Right renal pelvis (tissue), 4 donors: ENCODE results near the gene MCF2L. TPM values are rescaled to one million over a fixed set of nuclear protein-coding genes. Genes with fewer than 3 reads are reported as not detected.

Experiments
- DNase-seq, 4 donors: peaks; one replicate each; pipeline ENCODE4 v3.0.0-alpha.2; 2013; ENCODE audit warnings: low read depth in 4 of 4, low spot score in 3 of 4, missing footprints in 1 of 4
- polyA plus RNA-seq, 4 donors: library from polyadenylated mRNA; unstranded; fragments of 120-200 nt; gene quantifications; one replicate each; pipeline ENCODE4 v1.2.1, GENCODE V29; 2013; ENCODE audit not compliant: insufficient read length in 4 of 4

The MCF2L gene
- polyA plus RNA-seq, 4 donors, result 29.4 to 36.8 (median 32.9) TPM

DNA sequence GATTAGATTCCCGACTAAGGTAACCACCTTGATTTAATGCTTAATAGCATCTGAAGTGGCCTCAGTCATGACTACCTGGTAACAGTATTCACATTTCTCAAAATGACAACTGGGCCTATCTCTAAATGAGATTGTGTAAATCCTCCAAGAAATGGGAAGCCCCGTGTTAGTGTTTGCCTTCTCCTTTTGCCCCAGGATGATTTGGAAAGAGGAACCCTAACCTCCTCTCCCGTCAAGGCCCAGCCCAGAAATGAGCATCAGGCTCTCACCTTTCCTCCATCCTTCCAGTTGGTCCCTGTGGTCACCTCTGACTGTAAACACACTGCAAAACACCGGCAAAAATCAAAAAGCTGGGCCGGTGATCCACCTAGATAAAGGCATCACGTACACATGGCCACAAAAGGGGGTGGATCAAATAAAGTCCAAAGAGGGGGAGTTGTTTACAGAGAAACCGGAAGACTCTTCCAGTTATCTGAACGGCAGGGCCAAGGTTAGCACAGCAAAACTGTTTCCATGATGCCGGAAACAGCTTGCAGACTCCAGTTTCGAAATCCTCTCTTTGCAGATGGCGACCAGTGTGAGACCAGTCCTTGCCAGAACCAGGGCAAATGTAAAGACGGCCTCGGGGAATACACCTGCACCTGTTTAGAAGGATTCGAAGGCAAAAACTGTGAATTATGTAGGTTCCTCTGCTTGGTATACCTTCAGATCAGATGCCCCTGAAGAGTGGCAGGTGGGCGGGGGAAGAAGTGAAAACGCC, 170.0 kb downstream of the MCF2L start:
- no peak for DNase-seq

DNA sequence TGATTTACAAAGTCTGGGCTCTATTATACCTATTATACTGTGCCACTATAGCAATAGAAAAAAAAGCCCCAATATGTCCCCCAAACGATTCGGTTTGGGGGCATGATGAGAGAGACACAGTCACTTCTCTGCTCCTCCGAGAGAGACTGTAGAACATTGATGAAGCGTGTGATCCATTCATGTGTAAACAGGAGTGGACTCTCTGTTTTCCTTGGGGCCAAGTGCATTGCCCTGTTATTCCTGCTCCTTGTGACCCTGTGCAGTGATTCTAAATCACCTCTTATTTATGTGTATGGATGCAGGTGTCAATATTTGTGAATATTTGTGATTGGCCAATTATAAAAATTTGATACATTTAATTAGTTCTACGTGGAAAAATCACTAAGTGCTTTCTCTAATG, 170.6 kb downstream of the MCF2L start:
- no peak for DNase-seq

GRCh38 chr13:113140677-113141600, 171.9 kb downstream of the MCF2L start:
- DNase-seq, result no peak

- no peak for DNase-seq
Measured at GRCh38 chr13:113141601-113141970, 172.6 kb downstream of the MCF2L start.

GRCh38 chr13:113142876-113143275, 173.9 kb downstream of the MCF2L start:
- DNase-seq, result no peak

DNA sequence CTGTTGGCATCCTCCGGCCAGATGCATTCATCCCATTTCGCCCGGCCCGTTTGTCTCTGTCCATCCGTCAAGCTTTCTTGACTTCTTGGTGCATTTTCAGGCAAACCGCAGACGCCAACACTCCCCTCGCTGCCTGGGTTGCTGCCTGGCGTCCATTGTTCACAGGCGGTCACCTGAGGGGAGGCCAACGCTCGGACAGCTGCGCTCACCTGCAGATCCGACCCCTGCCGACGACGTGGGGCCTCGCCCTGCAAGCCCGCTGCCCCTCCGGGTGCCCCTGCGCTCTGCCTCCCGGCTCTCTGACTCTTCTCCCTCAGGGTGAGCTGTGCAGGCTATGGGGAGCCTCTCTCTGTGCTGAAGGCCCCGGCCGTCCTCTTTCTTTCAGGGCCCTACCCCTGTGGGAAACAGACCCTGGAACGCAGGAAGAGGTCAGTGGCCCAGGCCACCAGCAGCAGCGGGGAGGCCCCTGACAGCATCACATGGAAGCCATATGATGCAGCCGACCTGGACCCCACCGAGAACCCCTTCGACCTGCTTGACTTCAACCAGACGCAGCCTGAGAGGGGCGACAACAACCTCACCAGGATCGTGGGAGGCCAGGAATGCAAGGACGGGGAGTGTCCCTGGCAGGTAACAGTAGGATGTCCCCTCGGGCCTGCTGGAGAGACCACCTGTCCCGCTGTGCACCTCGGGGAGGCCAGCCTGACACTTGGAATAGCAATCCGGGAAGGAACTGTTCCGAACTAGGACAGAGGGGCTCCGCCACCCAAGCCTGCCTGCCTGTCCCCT, 174.6 kb downstream of the MCF2L start:
- no peak for DNase-seq

DNA sequence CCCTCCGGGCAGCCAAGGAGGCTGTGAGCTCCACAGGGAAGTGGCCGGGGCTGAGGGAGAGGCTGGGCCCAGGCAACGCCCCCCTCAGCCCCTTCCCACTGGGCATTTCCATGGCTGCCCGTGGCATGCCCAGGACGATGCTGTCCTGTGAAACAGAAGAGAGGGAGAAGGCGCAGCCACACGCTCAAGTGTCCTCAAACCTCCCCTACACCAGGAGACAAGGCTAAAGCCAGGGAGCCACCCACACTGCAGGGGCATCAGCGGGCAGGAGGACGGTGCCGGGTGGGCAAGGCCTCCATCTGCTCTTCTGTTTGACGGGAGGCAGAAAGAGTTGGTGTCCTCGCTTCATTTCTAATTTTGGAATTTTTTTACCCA, 175.2 kb downstream of the MCF2L start:
- no peak for DNase-seq

- DNase-seq, result no peak
Measured at GRCh38 chr13:113145496-113145895, 176.5 kb downstream of the MCF2L start.

- DNase-seq, result no peak
Measured at GRCh38 chr13:113145911-113146598, 177.0 kb downstream of the MCF2L start.

GRCh38 chr13:113146750-113147149, 177.7 kb downstream of the MCF2L start:
- no peak for DNase-seq

- no peak for DNase-seq
Measured at GRCh38 chr13:113147206-113147605, 178.2 kb downstream of the MCF2L start.

DNA sequence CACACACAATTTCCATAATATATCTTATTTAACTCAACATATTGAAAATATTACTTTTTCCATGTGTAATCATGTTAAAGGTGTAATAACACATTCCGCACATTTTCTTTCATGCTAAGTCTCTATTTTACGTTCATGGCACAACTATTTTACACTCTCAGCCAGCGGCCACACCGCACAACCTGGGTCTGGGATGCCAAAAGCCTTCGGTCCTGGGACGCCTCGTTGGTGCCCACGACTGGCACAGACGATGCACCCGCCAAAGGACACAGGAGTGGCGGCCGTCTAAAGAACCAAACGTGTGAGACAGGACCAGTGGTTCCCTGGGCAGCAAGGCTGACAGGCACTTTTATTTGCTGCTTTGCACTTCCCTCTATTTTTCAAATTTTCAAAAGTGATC, 179.4 kb downstream of the MCF2L start:
- DNase-seq, result no peak

GRCh38 chr13:113148940-113149503, 180.0 kb downstream of the MCF2L start:
- no peak for DNase-seq

Other genes with a start within 250 kb of the MCF2L start
- gene F7, start 136.6 kb downstream of the MCF2L start, polyA plus RNA-seq, result 1 to 10 TPM; 2.0 to 4.7 (median 3.1) TPM
- gene F10, start 153.6 kb downstream of the MCF2L start, polyA plus RNA-seq, result 10 to 100 TPM; 17.8 to 26.6 (median 21.3) TPM
- 1 to 10 TPM in 3 of 4 donors, under 1 TPM in 1; 0.96 to 2.8 (median 2.1) TPM for gene PROZ, start 189.4 kb downstream of the MCF2L start, polyA plus RNA-seq
- 10 to 100 TPM; 50.1 to 61.5 (median 56.0) TPM for gene PCID2, start 239.5 kb downstream of the MCF2L start, polyA plus RNA-seq
- gene CUL4A, start 240.4 kb downstream of the MCF2L start, polyA plus RNA-seq, result 10 to 100 TPM; 74.6 to 85.3 (median 82.0) TPM